22Rv1 (cell line): ENCODE data around the gene POFUT2.
A peak's percentile ranks its signal among the peaks of the same experiment; 100 is the strongest.

ENCODE experiments used
- CTCF ChIP-seq: fragments of 450-650 bp; IDR thresholded peaks from 2 replicates; pipeline ENCODE4 v1.5.1; 2017; ENCODE audit warnings: mild to moderate bottlenecking
- ZFX ChIP-seq: fragments of 450-650 bp; IDR thresholded peaks from 2 replicates; pipeline ENCODE4 v1.6.1; 2017; ENCODE audit warnings: antibody characterized with exemption, borderline replicate concordance

- TF ChIP-seq CTCF (peak; percentile 91), ZFX (no peak)
These were observed 21.6 kb upstream of the POFUT2 start for GRCh38 chr21:45309069-45309986.
